Activated effector memory CD4-positive, alpha-beta T cell treated with Interleukin-2 at 50 U/mL for 16 hours (primary cell): ENCODE results near the gene EFEMP2.
"Not testable (repeated sequence)": the region's sequence is repeated elsewhere in the genome, so short reads cannot be mapped to it uniquely, and the experiment has no call there.

ENCODE experiments used
- DNase-seq: peaks from one replicate; pipeline ENCODE4 v3.0.0-alpha.2; 2020

Gene EFEMP2

GRCh38 chr11:65854161-65854592 lies 18.4 kb downstream of the EFEMP2 start:
- no peak for DNase-seq

- DNase-seq, result no peak
Observed at GRCh38 chr11:65853246-65853979, 19.2 kb downstream of the EFEMP2 start.

- no peak for DNase-seq
Observed at GRCh38 chr11:65852508-65853245, 19.9 kb downstream of the EFEMP2 start.

GRCh38 chr11:65851811-65852507 lies 20.6 kb downstream of the EFEMP2 start:
- no peak for DNase-seq

GRCh38 chr11:65851083-65851579 lies 21.5 kb downstream of the EFEMP2 start:
- DNase-seq, result no peak

- DNase-seq, result no peak
Observed at GRCh38 chr11:65850217-65851082, 22.1 kb downstream of the EFEMP2 start.

GRCh38 chr11:65849771-65850216 lies 22.8 kb downstream of the EFEMP2 start:
- DNase-seq, result no peak

GRCh38 chr11:65849366-65849765 lies 23.2 kb downstream of the EFEMP2 start:
- no peak for DNase-seq

GRCh38 chr11:65848693-65849092 lies 23.9 kb downstream of the EFEMP2 start:
- not testable (repeated sequence) for DNase-seq

- DNase-seq, result no peak
Observed at GRCh38 chr11:65847746-65848145, 24.9 kb downstream of the EFEMP2 start.

- no peak for DNase-seq
Observed at GRCh38 chr11:65844231-65844872, 28.2 kb downstream of the EFEMP2 start.

GRCh38 chr11:65843811-65844210 lies 28.8 kb downstream of the EFEMP2 start:
- no peak for DNase-seq

GRCh38 chr11:65842144-65842543 lies 30.5 kb downstream of the EFEMP2 start:
- DNase-seq, result no peak

- no peak for DNase-seq
Observed at GRCh38 chr11:65834202-65834601, 38.4 kb downstream of the EFEMP2 start.

GRCh38 chr11:65833297-65834030 lies 39.1 kb downstream of the EFEMP2 start, which contains the start of gene SNX32:
TSS of gene SNX32 (plus strand) at chr11:65833963. CDS start at chr11:65834066, 103 bp downstream.
- peak; percentile 91 for DNase-seq

GRCh38 chr11:65832231-65832630 lies 40.4 kb downstream of the EFEMP2 start:
- DNase-seq, result not testable (repeated sequence)

- no peak for DNase-seq
Observed at GRCh38 chr11:65829459-65829858, 43.1 kb downstream of the EFEMP2 start.

GRCh38 chr11:65826984-65827735 lies 45.4 kb downstream of the EFEMP2 start:
- DNase-seq, result no peak

GRCh38 chr11:65822776-65823528 lies 49.6 kb downstream of the EFEMP2 start:
- no peak for DNase-seq
